ENCODE measurements around the gene DLG1. TPM values are rescaled to one million over a fixed set of nuclear protein-coding genes. Genes with fewer than 3 reads are reported as not detected.

The DLG1 gene
- total and polyA plus RNA-seq, 2 donors (not counting 1 experiment from before 2014, with no cell fraction given), result 47.7 to 53.0 TPM

GRCh38 chr3:197325773-197326172 is 27.4 kb upstream of the DLG1 start:
- no peaks in the 10 kb centered on the region for H3K36me3 ChIP-seq (ENCODE audit: control insufficient read depth, insufficient read depth, low read length)
- no peak overlapping the region for H3K9ac ChIP-seq (ENCODE audit: insufficient read depth, low read length)
- no peak overlapping the region for H3K27ac ChIP-seq (ENCODE audit: insufficient read depth, low read length)
- no peaks in the 10 kb centered on the region for H4K20me1 ChIP-seq (ENCODE audit: control insufficient read depth, extremely low read depth, insufficient read depth, low read length)
- H3K79me2 ChIP-seq (ENCODE audit: control insufficient read depth, insufficient read depth, low read length), result no peaks in the 10 kb centered on the region
- H3K4me3 ChIP-seq (replicated peaks in 1 of 4; ENCODE audit: control extremely low read depth in 1 of 4, insufficient read depth in 1 of 4, low read depth in 3 of 4, low read length in 4 of 4), result no peak overlapping the region
- H3K27me3 ChIP-seq (ENCODE audit: control insufficient read depth, insufficient read depth, low read length), result no peaks in the 10 kb centered on the region
- no peak for TF ChIP-seq EZH2 (IDR thresholded peaks at IDR 0.05; ENCODE audit: low read length, missing control alignments)
- TF ChIP-seq, protein P1, sequence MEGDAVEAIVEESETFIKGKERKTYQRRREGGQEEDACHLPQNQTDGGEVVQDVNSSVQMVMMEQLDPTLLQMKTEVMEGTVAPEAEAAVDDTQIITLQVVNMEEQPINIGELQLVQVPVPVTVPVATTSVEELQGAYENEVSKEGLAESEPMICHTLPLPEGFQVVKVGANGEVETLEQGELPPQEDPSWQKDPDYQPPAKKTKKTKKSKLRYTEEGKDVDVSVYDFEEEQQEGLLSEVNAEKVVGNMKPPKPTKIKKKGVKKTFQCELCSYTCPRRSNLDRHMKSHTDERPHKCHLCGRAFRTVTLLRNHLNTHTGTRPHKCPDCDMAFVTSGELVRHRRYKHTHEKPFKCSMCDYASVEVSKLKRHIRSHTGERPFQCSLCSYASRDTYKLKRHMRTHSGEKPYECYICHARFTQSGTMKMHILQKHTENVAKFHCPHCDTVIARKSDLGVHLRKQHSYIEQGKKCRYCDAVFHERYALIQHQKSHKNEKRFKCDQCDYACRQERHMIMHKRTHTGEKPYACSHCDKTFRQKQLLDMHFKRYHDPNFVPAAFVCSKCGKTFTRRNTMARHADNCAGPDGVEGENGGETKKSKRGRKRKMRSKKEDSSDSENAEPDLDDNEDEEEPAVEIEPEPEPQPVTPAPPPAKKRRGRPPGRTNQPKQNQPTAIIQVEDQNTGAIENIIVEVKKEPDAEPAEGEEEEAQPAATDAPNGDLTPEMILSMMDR (conservative IDR thresholded peaks at IDR 0.05 in 1 of 2, IDR thresholded peaks at IDR 0.05 in 1 of 2; ENCODE audit: low read depth in 1 of 2, low read length in 2 of 2), result no peak
- no peak overlapping the region for H3K4me2 ChIP-seq (ENCODE audit: extremely low read depth, insufficient read depth, low read length)
- H3K4me1 ChIP-seq (ENCODE audit: control insufficient read depth, extremely low read depth, insufficient read depth, low read length), result no peaks in the 10 kb centered on the region
- H2AFZ ChIP-seq (ENCODE audit: low read length), result no peak overlapping the region
- DNase-seq (ENCODE audit: low read depth in 2 of 2), result no peak
- H3K9me3 ChIP-seq (ENCODE audit: control insufficient read depth, insufficient read depth, low read depth, low read length), result no peaks in the 10 kb centered on the region

GRCh38 chr3:197322149-197322548 is 23.7 kb upstream of the DLG1 start:
- no peak overlapping the region for H2AFZ ChIP-seq (ENCODE audit: low read length)
- TF ChIP-seq, protein P1 (conservative IDR thresholded peaks at IDR 0.05 in 1 of 2, IDR thresholded peaks at IDR 0.05 in 1 of 2; ENCODE audit: low read depth in 1 of 2, low read length in 2 of 2), result no peak
- TF ChIP-seq EZH2 (IDR thresholded peaks at IDR 0.05; ENCODE audit: low read length, missing control alignments), result no peak
- no peak overlapping the region for H3K4me2 ChIP-seq (ENCODE audit: extremely low read depth, insufficient read depth, low read length)
- DNase-seq (ENCODE audit: low read depth in 2 of 2), result no peak
- H3K4me3 ChIP-seq (replicated peaks in 1 of 4; ENCODE audit: control extremely low read depth in 1 of 4, insufficient read depth in 1 of 4, low read depth in 3 of 4, low read length in 4 of 4), result no peak overlapping the region
- no peaks in the 10 kb centered on the region for H3K79me2 ChIP-seq (ENCODE audit: control insufficient read depth, insufficient read depth, low read length)
- no peaks in the 10 kb centered on the region for H3K27me3 ChIP-seq (ENCODE audit: control insufficient read depth, insufficient read depth, low read length)
- no peaks in the 10 kb centered on the region for H3K36me3 ChIP-seq (ENCODE audit: control insufficient read depth, insufficient read depth, low read length)
- no peaks in the 10 kb centered on the region for H3K4me1 ChIP-seq (ENCODE audit: control insufficient read depth, extremely low read depth, insufficient read depth, low read length)
- H4K20me1 ChIP-seq (ENCODE audit: control insufficient read depth, extremely low read depth, insufficient read depth, low read length), result no peaks in the 10 kb centered on the region
- no peak overlapping the region for H3K9ac ChIP-seq (ENCODE audit: insufficient read depth, low read length)
- no peak overlapping the region for H3K27ac ChIP-seq (ENCODE audit: insufficient read depth, low read length)
- no peaks in the 10 kb centered on the region for H3K9me3 ChIP-seq (ENCODE audit: control insufficient read depth, insufficient read depth, low read depth, low read length)

DNA sequence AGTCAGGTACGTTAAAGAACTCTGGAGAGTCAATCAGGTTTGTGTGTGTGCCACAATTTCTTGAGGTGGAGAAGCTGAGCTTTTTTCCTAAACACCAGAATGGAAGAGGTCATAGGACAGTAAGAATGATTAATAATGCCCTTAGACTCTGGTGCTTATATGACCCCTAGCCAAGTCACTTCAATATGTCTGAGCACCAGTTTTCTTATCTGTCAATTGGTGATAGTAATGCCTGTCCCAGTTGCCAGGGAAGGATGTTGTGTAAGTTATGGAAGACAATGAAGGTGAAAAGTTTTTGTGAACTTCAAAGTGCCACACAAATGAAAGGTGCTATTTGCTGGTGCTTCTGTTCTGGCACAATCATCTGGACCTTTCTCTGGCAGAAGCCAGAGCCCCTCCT is 22.2 kb upstream of the DLG1 start:
- no peak for DNase-seq (ENCODE audit: low read depth in 2 of 2)
- Histone ChIP-seq H3K9me3 (ENCODE audit: control insufficient read depth, insufficient read depth, low read depth, low read length) (no peaks in the 10 kb centered on the region), H3K9ac (ENCODE audit: insufficient read depth, low read length) (no peak overlapping the region), H3K36me3 (ENCODE audit: control insufficient read depth, insufficient read depth, low read length) (no peaks in the 10 kb centered on the region), H3K4me1 (ENCODE audit: control insufficient read depth, extremely low read depth, insufficient read depth, low read length) (no peaks in the 10 kb centered on the region), H3K27me3 (ENCODE audit: control insufficient read depth, insufficient read depth, low read length) (no peaks in the 10 kb centered on the region), H3K79me2 (ENCODE audit: control insufficient read depth, insufficient read depth, low read length) (no peaks in the 10 kb centered on the region), H4K20me1 (ENCODE audit: control insufficient read depth, extremely low read depth, insufficient read depth, low read length) (no peaks in the 10 kb centered on the region), H3K4me2 (ENCODE audit: extremely low read depth, insufficient read depth, low read length) (no peak overlapping the region), H2AFZ (ENCODE audit: low read length) (no peak overlapping the region), H3K27ac (ENCODE audit: insufficient read depth, low read length) (no peak overlapping the region), H3K4me3 (replicated peaks in 1 of 4; ENCODE audit: control extremely low read depth in 1 of 4, insufficient read depth in 1 of 4, low read depth in 3 of 4, low read length in 4 of 4) (no peak overlapping the region)
- TF ChIP-seq, protein P1 (conservative IDR thresholded peaks at IDR 0.05 in 1 of 2, IDR thresholded peaks at IDR 0.05 in 1 of 2; ENCODE audit: low read depth in 1 of 2, low read length in 2 of 2), result no peak
- TF ChIP-seq EZH2 (IDR thresholded peaks at IDR 0.05; ENCODE audit: low read length, missing control alignments), result no peak

All from fibroblast of lung (primary cell).